ENCODE results near the gene ADCK2.
A peak's percentile ranks its signal among the peaks of the same experiment; 100 is the strongest.

Gene ADCK2

GRCh38 chr7:140691376-140692045 lies 18.8 kb downstream of the ADCK2 start:
- TF ChIP-seq GATA2 (IDR thresholded peaks at IDR 0.05; ENCODE audit: low read depth, low read length) (no peak), GATA3 (IDR thresholded peaks at IDR 0.05; ENCODE audit: low read depth, low read length) (no peak)

- TF ChIP-seq GATA2 (IDR thresholded peaks at IDR 0.05; ENCODE audit: low read depth, low read length) (no peak), GATA3 (IDR thresholded peaks at IDR 0.05; ENCODE audit: low read depth, low read length) (no peak)
These were observed 21.8 kb downstream of the ADCK2 start for GRCh38 chr7:140694592-140694991.

- no peak for TF ChIP-seq GATA3 (IDR thresholded peaks at IDR 0.05; ENCODE audit: low read depth, low read length)
- no peak for TF ChIP-seq GATA2 (IDR thresholded peaks at IDR 0.05; ENCODE audit: low read depth, low read length)
These were observed 22.6 kb downstream of the ADCK2 start for GRCh38 chr7:140695381-140695780.

- TF ChIP-seq GATA3 (IDR thresholded peaks at IDR 0.05; ENCODE audit: low read depth, low read length) (no peak), GATA2 (IDR thresholded peaks at IDR 0.05; ENCODE audit: low read depth, low read length) (no peak)
These were observed 23.4 kb downstream of the ADCK2 start for GRCh38 chr7:140696024-140696679.

- TF ChIP-seq GATA3 (IDR thresholded peaks at IDR 0.05; ENCODE audit: low read depth, low read length) (no peak), GATA2 (IDR thresholded peaks at IDR 0.05; ENCODE audit: low read depth, low read length) (peak; percentile 22; the same call in 1 of the 2 replicates)
These were observed 24.1 kb downstream of the ADCK2 start, which contains the start of gene NDUFB2 for GRCh38 chr7:140696680-140697446. NDUFB2 (plus strand) TSS chr7:140696708; CDS start chr7:140696745, 37 bp downstream.

GRCh38 chr7:140697447-140698143 lies 24.9 kb downstream of the ADCK2 start:
- TF ChIP-seq GATA2 (IDR thresholded peaks at IDR 0.05; ENCODE audit: low read depth, low read length) (no peak), GATA3 (IDR thresholded peaks at IDR 0.05; ENCODE audit: low read depth, low read length) (no peak)

- TF ChIP-seq GATA3 (IDR thresholded peaks at IDR 0.05; ENCODE audit: low read depth, low read length), result no peak
- no peak for TF ChIP-seq GATA2 (IDR thresholded peaks at IDR 0.05; ENCODE audit: low read depth, low read length)
These were observed 25.7 kb downstream of the ADCK2 start for GRCh38 chr7:140698477-140698876.

GRCh38 chr7:140702774-140703173 lies 30.0 kb downstream of the ADCK2 start:
- TF ChIP-seq GATA3 (IDR thresholded peaks at IDR 0.05; ENCODE audit: low read depth, low read length) (no peak), GATA2 (IDR thresholded peaks at IDR 0.05; ENCODE audit: low read depth, low read length) (no peak)

GRCh38 chr7:140704205-140704604 lies 31.5 kb downstream of the ADCK2 start:
- no peak for TF ChIP-seq GATA2 (IDR thresholded peaks at IDR 0.05; ENCODE audit: low read depth, low read length)
- TF ChIP-seq GATA3 (IDR thresholded peaks at IDR 0.05; ENCODE audit: low read depth, low read length), result no peak

GRCh38 chr7:140707132-140707531 lies 34.4 kb downstream of the ADCK2 start:
- TF ChIP-seq GATA2 (IDR thresholded peaks at IDR 0.05; ENCODE audit: low read depth, low read length) (no peak), GATA3 (IDR thresholded peaks at IDR 0.05; ENCODE audit: low read depth, low read length) (no peak)

- no peak for TF ChIP-seq GATA3 (IDR thresholded peaks at IDR 0.05; ENCODE audit: low read depth, low read length)
- TF ChIP-seq GATA2 (IDR thresholded peaks at IDR 0.05; ENCODE audit: low read depth, low read length), result no peak
These were observed 41.7 kb downstream of the ADCK2 start for GRCh38 chr7:140714331-140715040.

GRCh38 chr7:140719721-140720120 lies 47.0 kb downstream of the ADCK2 start:
- TF ChIP-seq GATA3 (IDR thresholded peaks at IDR 0.05; ENCODE audit: low read depth, low read length) (no peak), GATA2 (IDR thresholded peaks at IDR 0.05; ENCODE audit: low read depth, low read length) (no peak)

- TF ChIP-seq GATA3 (IDR thresholded peaks at IDR 0.05; ENCODE audit: low read depth, low read length) (no peak), GATA2 (IDR thresholded peaks at IDR 0.05; ENCODE audit: low read depth, low read length) (no peak)
These were observed 49.5 kb downstream of the ADCK2 start for GRCh38 chr7:140722254-140722653.
